Thymus (tissue), 11 donors: ENCODE measurements around the gene LINC00237. TPM values are rescaled to one million over a fixed set of nuclear protein-coding genes. Genes with fewer than 3 reads are reported as not detected.

ENCODE experiments used
- DNase-seq, 9 donors: peaks; one replicate each; pipeline ENCODE4 v3.0.0-alpha.2; 2013; ENCODE audit warnings: low spot score in 9 of 9, low read depth in 6 of 9, missing footprints in 1 of 9
- H3K27ac ChIP-seq, 2 donors: one replicate each; pipeline ENCODE4 v1.5.1; 2013; ENCODE audit warnings: control low read depth in 1 of 2, low read depth in 1 of 2, low read length in 1 of 2, mild to moderate bottlenecking in 1 of 2, moderate library complexity in 1 of 2
- H3K27me3 ChIP-seq, 2 donors: one replicate each; pipeline ENCODE4 v1.5.1; 2013; ENCODE audit warnings: low read length in 1 of 2; ENCODE audit not compliant: control insufficient read depth in 2 of 2, insufficient read depth in 1 of 2
- H3K36me3 ChIP-seq, 2 donors: one replicate each; pipeline ENCODE4 v1.5.1; 2013; ENCODE audit warnings: low read length in 1 of 2, mild to moderate bottlenecking in 1 of 2, moderate library complexity in 1 of 2; ENCODE audit not compliant: control insufficient read depth in 2 of 2, insufficient read depth in 2 of 2
- H3K4me1 ChIP-seq, 2 donors: one replicate each; pipeline ENCODE4 v1.5.1; 2013; ENCODE audit warnings: low read length in 2 of 2; ENCODE audit not compliant: control insufficient read depth in 2 of 2, insufficient read depth in 2 of 2
- H3K4me3 ChIP-seq, 2 donors: one replicate each; pipeline ENCODE4 v1.5.1; 2013; ENCODE audit warnings: low read length in 2 of 2, control low read depth in 1 of 2, mild to moderate bottlenecking in 1 of 2
- H3K9me3 ChIP-seq, 2 donors: one replicate each; pipeline ENCODE4 v1.5.1; 2013; ENCODE audit warnings: low read length in 1 of 2, mild to moderate bottlenecking in 1 of 2; ENCODE audit not compliant: control insufficient read depth in 2 of 2, insufficient read depth in 1 of 2
- WGBS: extraction: QIAGEN DNeasy Blood & Tissue Kit; methylation state at CpG from one replicate; pipeline ENCODE4 v1.1.7; 2013; 5-methylcytosine and 5-hydroxymethylcytosine counted together
- polyA plus RNA-seq: library from polyadenylated mRNA; stranded (reverse); fragments of 200-250 nt; gene quantifications from one replicate; pipeline ENCODE4 v1.2.3, GENCODE V29; 2013
- total RNA-seq: library from RNA; stranded (reverse); fragments of 120-200 nt; gene quantifications from one replicate; pipeline ENCODE4 v1.2.4, GENCODE V29; 2013
- donor health status: healthy.

Gene LINC00237
- total and polyA plus RNA-seq, 2 donors, result not detected

DNA sequence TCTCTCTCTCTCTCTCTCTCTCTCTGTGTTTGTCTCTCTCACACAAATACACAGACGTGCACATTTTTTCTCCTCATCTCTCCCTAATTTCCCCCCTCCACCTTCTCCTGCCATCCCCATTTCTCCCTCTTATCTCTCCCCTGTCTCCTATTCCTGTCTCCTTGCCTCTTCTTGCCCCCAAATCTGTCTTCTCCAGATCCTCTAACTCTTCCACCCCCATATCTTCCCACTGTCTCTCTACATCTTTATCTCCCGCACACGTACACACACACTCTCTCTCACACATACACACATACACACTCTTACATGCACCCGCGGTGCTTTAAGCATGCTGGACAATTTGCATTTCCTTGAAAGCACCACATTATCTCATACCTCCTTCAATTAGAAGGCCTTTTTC is 35.7 kb upstream of the LINC00237 start:
- Histone ChIP-seq H3K36me3 (peaks cover 10% of the 10 kb centered on the region in 2 donors), H3K4me3 (no peak overlapping the region), H3K27ac (no peak overlapping the region), H3K4me1 (peaks cover 0 to 3% of the 10 kb centered on the region in 2 donors), H3K27me3 (no peaks in the 10 kb centered on the region), H3K9me3 (no peaks in the 10 kb centered on the region)
- 98% methylated on average over 5 of the region's 5 CpGs for WGBS
- no peak for DNase-seq

DNA sequence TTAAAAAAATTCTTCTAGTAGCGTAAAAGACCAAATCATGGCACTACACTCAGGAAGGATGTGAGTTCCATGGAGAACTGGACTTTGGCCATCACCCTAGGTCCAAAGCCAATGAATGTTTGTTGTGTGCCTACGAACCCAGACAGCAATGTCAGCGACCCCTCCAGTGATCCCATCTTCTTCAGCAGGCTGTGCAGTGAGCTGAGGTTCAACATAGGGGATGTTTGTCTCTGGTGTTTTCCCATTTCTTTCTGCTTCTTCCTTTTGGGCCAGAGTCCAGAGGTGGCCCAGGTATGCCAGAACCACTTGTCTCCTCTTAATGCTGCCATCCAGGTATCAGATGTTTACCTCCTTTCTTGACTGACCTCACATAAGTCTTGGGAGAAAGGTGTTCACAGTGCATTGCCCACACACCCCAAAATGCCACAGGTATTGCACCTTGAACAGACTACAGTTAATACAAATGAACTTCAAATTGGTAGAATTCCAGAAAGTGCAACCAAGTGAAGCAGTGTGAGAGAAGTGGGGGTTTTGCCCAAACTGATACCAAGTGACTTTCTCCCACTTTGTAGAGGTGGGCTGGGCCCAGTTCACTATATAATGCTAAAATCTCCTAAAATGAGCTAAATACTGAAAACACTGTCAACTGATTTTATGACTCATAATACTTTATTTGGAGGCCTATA is 33.9 kb upstream of the LINC00237 start:
- Histone ChIP-seq H3K9me3 (no peaks in the 10 kb centered on the region), H3K36me3 (peaks cover 10 to 17% of the 10 kb centered on the region in 2 donors), H3K27me3 (no peaks in the 10 kb centered on the region), H3K4me3 (no peak overlapping the region), H3K27ac (no peak overlapping the region), H3K4me1 (peaks cover 0 to 3% of the 10 kb centered on the region in 2 donors)
- 82% methylated on average over 3 of the region's 3 CpGs for WGBS
- no peak for DNase-seq

DNA sequence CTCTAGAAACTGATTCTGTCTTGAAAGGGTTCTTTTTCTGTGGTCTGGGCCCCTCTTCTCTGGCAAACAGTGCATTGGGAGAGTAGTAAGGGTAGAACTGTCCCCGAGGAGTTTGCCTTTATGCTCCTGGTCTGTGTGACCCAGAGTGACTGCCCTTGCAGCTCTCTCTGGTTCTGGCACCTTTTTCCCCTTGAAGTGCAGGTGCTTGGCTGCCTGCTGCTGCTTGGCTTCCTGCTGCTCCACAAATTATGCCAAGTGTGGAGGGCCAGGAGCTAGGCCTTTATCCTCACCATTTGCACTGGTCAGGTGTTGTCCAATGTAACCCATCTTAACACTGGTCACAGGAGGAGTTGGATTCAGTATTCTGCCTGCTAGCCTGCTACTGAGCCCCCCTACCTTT is 30.9 kb upstream of the LINC00237 start:
- H3K9me3 ChIP-seq, result no peaks in the 10 kb centered on the region
- no peak overlapping the region for H3K4me3 ChIP-seq
- peaks cover 0 to 3% of the 10 kb centered on the region in 2 donors for H3K4me1 ChIP-seq
- peaks cover 10 to 26% of the 10 kb centered on the region in 2 donors for H3K36me3 ChIP-seq
- 95% methylated on average over 1 of the region's 1 CpG for WGBS
- H3K27me3 ChIP-seq, result no peaks in the 10 kb centered on the region
- no peak overlapping the region for H3K27ac ChIP-seq
- no peak for DNase-seq

DNA sequence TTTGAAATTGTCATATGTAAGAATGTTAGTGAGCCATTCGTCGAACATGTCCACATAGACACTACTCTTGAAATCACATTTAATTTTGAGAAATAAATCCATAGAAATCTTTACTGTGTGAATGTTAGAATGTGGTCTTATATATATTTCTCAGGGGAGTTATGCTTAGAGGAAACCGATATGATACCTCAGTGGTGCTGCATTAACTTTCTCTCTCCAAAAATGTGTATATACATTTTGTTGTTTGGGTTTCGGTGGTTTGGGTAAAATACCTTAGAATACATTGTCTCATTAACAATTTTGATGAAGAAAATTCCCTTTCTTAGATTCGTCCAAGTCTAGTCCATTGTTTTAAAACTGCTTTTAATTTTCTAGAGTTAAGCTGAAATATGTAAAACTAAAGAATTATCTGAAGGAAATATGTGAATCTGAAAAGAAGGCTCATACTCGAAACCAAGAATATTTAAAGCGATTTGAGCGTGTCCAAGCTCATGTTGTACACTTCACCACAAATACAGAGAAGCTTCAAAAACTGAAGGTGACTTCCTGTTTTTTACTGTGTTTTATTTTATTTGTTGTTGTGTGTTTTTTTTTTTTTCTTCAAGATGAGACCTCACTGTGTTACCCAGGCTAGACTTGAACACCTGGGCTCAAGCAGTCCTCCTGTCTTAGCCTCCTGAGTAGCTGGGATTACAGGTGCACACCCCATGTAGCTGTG is 30.0 kb upstream of the LINC00237 start:
- Histone ChIP-seq H3K27me3 (no peaks in the 10 kb centered on the region), H3K4me1 (peaks cover 0 to 3% of the 10 kb centered on the region in 2 donors), H3K4me3 (no peak overlapping the region), H3K27ac (peak overlapping the region in 1 of 2 donors; percentile 35), H3K36me3 (peaks cover 8 to 26% of the 10 kb centered on the region in 2 donors), H3K9me3 (no peaks in the 10 kb centered on the region)
- peak in 3 of 9 donors; percentile 4 to 9 (median 5) for DNase-seq
- 97% methylated on average over 8 of the region's 8 CpGs for WGBS

DNA sequence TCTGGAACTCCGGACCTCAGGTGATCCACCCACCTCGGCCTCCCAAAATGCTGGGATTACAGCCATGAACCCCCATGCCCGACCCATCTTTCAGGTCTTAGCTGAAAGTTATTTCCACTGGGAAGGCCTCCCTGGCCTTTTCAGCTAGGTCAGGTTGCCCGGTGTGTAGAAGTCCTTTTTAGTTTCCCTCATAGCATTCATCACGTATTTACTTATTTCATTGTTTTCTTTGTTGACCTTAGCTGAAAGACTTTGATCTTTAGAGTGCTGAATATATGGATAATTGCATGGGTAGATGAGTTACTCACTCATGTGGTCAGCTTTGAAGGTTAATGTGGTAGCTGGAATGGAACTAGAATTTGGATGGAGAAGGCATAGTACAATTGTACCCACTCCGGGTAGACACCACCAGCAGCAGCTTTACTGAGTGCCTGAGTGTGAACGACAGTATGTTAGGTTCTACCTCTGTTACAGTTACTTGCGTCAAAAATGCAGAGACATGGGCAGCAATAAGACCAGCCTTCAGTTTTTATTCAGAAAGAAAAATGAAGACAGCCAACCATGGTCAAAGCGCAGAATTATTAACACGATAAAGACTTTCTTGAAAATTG is 28.8 kb upstream of the LINC00237 start:
- Histone ChIP-seq H3K27ac (no peak overlapping the region), H3K36me3 (peaks cover 6 to 23% of the 10 kb centered on the region in 2 donors), H3K4me1 (peaks cover 0 to 3% of the 10 kb centered on the region in 2 donors), H3K4me3 (no peak overlapping the region), H3K9me3 (no peaks in the 10 kb centered on the region), H3K27me3 (no peaks in the 10 kb centered on the region)
- WGBS, result 98% methylated on average over 10 of the region's 10 CpGs
- no peak for DNase-seq

DNA sequence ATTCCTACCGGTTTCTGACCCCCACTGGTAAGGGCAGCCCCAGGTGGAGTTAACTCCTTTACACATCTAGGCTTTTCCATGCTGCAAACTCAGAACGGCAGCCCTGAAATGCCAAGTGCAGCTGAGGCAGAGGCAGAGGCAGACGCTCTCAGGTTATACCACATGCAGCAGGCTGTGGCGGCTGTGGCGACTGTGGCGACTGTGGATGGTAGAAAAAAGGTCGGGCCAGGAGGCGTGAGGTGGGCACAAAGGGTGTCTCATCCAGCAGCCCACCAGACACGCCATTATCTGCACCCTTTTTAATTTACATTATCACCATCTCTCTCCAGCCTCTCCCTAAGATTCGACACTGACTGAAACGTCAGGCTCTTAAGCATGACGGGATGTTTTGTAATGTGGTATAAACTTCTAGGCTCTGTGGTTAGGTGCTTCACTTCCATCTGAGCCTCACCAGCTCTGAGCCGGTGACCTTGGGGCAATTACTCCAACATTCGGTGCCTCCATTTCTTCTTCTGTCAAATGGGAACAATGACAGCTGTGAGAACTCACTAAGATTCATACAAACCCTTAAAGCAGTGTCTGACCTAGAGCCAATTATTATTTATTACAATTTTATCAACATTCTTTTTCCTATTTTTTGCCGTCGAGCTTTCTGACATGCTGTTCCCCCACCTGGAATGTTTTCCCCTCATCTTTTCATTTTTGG is 27.9 kb upstream of the LINC00237 start:
- WGBS, result 96% methylated on average over 16 of the region's 16 CpGs
- Histone ChIP-seq H3K4me1 (peaks cover 0 to 3% of the 10 kb centered on the region in 2 donors), H3K36me3 (peaks cover 6 to 22% of the 10 kb centered on the region in 2 donors), H3K27me3 (no peaks in the 10 kb centered on the region), H3K4me3 (no peak overlapping the region), H3K9me3 (no peaks in the 10 kb centered on the region), H3K27ac (no peak overlapping the region)
- DNase-seq, result no peak

DNA sequence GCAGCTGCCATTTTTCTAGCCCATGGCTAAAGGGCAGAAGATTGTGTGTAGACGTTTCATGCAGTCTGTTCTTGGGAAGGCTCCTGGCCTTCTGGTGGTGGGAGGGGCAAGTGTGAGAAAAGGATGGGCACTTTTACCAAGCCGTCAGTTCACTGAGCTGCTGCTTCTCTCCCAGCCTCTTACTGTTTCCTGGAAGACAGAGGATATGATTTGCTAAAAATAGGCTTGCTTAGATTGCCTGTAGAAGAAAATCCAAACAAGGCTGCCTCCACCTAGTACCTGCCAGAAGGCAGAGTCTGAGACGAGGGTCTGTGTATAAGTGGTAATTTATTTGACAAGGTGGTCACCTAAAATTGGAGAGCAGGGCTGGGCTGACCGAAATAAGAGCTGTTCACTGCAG is 27.2 kb upstream of the LINC00237 start:
- Histone ChIP-seq H3K27me3 (no peaks in the 10 kb centered on the region), H3K36me3 (peaks cover 4 to 22% of the 10 kb centered on the region in 2 donors), H3K4me3 (no peak overlapping the region), H3K4me1 (peaks cover 0 to 3% of the 10 kb centered on the region in 2 donors), H3K27ac (no peak overlapping the region), H3K9me3 (no peaks in the 10 kb centered on the region)
- no peak for DNase-seq
- 97% methylated on average over 4 of the region's 4 CpGs for WGBS

DNA sequence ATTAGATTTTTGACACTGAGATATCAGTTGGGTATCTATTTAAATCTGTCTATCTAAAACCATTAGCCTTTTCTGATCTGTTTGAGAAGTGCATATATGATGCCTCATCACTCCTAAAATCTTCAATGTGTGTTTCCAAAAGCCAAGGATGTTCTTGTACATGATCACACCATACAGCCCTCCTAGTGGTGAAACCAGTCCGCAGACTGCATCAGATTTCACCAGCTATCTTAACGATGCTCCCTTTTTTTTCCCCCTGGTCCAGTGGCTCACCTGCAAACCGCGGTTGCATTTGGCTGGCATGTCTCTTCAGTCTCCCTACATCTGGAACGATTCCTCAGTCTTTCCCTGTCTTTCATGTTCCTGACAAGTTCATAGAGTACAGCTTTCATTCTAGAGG is 23.7 kb upstream of the LINC00237 start:
- Histone ChIP-seq H3K36me3 (peaks cover 0 to 11% of the 10 kb centered on the region in 2 donors), H3K27me3 (peaks cover 0 to 2% of the 10 kb centered on the region in 2 donors), H3K4me3 (no peak overlapping the region), H3K4me1 (peaks cover 10 to 11% of the 10 kb centered on the region in 2 donors), H3K9me3 (no peaks in the 10 kb centered on the region), H3K27ac (no peak overlapping the region)
- DNase-seq, result no peak
- 97% methylated on average over 5 of the region's 5 CpGs for WGBS
